Sigmoid colon (tissue), 4 donors: Measurements from ENCODE around the gene HMSD.

Experiments used
- POLR2AphosphoS5 ChIP-seq, 4 donors: sonication (generic); formaldehyde crosslinking; IDR thresholded peaks; one replicate each; pipeline ENCODE4 v1.6.1; 2017; ENCODE audit warnings: antibody characterized with exemption in 4 of 4
- TF ChIP-seq, protein P1 (sequence below), 4 experiments: fragments of 450-650 bp in 3 of 4; fragments of 200-600 bp in 1 of 4; IDR thresholded peaks; one replicate each; pipeline ENCODE4 v1.5.1; 2016 to 2019; ENCODE audit warnings: antibody characterized with exemption in 4 of 4, mild to moderate bottlenecking in 3 of 4, moderate library complexity in 2 of 4

GRCh38 chr18:63974991-63975390, 25.9 kb downstream of the HMSD start:
- TF ChIP-seq, protein P1, sequence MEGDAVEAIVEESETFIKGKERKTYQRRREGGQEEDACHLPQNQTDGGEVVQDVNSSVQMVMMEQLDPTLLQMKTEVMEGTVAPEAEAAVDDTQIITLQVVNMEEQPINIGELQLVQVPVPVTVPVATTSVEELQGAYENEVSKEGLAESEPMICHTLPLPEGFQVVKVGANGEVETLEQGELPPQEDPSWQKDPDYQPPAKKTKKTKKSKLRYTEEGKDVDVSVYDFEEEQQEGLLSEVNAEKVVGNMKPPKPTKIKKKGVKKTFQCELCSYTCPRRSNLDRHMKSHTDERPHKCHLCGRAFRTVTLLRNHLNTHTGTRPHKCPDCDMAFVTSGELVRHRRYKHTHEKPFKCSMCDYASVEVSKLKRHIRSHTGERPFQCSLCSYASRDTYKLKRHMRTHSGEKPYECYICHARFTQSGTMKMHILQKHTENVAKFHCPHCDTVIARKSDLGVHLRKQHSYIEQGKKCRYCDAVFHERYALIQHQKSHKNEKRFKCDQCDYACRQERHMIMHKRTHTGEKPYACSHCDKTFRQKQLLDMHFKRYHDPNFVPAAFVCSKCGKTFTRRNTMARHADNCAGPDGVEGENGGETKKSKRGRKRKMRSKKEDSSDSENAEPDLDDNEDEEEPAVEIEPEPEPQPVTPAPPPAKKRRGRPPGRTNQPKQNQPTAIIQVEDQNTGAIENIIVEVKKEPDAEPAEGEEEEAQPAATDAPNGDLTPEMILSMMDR (IDR thresholded peaks at IDR 0.05), result no peak
- TF ChIP-seq POLR2AphosphoS5 (IDR thresholded peaks at IDR 0.05), result no peak
